Endothelial cell (in vitro differentiated cells): ENCODE results near the gene MARS1. TPM values are rescaled to one million over a fixed set of nuclear protein-coding genes. Genes with fewer than 3 reads are reported as not detected.

ENCODE experiments used
- DNase-seq: peaks from one replicate; pipeline ENCODE4 v3.0.0; 2021; ENCODE audit warnings: low spot score
- H3K27ac Mint-ChIP-seq: one replicate; pipeline ENCODE4 v1.8.0; 2021; ENCODE audit warnings: mixed read lengths, inconsistent platforms; ENCODE audit not compliant: unreplicated experiment
- H3K27me3 Mint-ChIP-seq: one replicate; pipeline ENCODE4 v1.8.0; 2021; ENCODE audit warnings: mild to moderate bottlenecking, moderate library complexity, mixed read lengths, inconsistent platforms; ENCODE audit not compliant: unreplicated experiment
- H3K36me3 Mint-ChIP-seq: one replicate; pipeline ENCODE4 v1.8.0; 2021; ENCODE audit warnings: mild to moderate bottlenecking, low read depth, mixed read lengths, inconsistent platforms; ENCODE audit not compliant: unreplicated experiment
- H3K4me1 Mint-ChIP-seq: one replicate; pipeline ENCODE4 v1.8.0; 2021; ENCODE audit warnings: mild to moderate bottlenecking, mixed read lengths, inconsistent platforms; ENCODE audit not compliant: unreplicated experiment
- H3K4me3 Mint-ChIP-seq: one replicate; pipeline ENCODE4 v1.8.0; 2021; ENCODE audit warnings: mild to moderate bottlenecking, mixed read lengths, inconsistent platforms; ENCODE audit not compliant: unreplicated experiment
- H3K9me3 Mint-ChIP-seq: one replicate; pipeline ENCODE4 v1.8.0; 2021; ENCODE audit warnings: mixed read lengths, inconsistent platforms; ENCODE audit not compliant: unreplicated experiment
- total RNA-seq: library from RNA; stranded (reverse); fragmentation: NEBNext Ultra II Directional; extraction: Animal tissue kit (Norgen Biotek cat#: 25700); gene quantifications from one replicate; pipeline ENCODE4 v1.2.1, GENCODE V29; 2021; ENCODE audit not compliant: unreplicated experiment
- TF ChIP-seq, protein P1 (sequence below): fragments of 200-600 bp; sonication (generic); IDR thresholded peaks from one replicate; pipeline ENCODE4 v1.5.0; 2021; ENCODE audit warnings: antibody characterized with exemption; ENCODE audit not compliant: unreplicated experiment

Gene MARS1
- total RNA-seq, 1 donor from 2014 or later, result 183 TPM

DNA sequence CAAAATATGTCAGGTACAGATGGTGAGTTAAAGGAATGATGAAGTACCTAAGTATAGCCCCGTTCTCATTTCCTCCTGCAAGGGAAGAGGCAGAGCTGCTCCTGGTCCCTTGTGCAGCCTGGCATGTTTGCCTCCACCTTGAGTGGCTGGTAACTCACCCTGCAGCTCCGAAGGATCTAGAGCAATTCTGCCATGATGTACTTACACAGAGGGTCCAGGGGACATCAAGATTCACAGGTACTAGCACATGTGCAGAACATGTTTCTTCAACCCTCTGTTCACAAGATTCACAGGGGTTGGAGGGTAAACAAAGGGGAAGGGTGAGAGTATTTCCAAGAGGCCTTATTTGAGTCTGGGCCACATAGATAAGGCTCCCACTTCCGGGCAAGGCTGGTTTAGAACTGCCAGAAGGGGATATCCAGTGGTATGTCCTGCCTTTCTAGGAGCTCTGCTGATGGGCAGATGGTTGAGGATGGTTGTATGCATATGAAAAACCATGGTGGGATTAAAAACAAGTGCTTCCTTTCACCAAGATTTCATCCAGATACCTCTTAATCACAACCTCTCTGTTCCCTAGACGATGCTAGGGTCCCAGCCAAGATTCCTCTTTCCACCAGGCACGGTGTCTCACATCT is 51.4 kb downstream of the MARS1 start:
- TF ChIP-seq, protein P1, sequence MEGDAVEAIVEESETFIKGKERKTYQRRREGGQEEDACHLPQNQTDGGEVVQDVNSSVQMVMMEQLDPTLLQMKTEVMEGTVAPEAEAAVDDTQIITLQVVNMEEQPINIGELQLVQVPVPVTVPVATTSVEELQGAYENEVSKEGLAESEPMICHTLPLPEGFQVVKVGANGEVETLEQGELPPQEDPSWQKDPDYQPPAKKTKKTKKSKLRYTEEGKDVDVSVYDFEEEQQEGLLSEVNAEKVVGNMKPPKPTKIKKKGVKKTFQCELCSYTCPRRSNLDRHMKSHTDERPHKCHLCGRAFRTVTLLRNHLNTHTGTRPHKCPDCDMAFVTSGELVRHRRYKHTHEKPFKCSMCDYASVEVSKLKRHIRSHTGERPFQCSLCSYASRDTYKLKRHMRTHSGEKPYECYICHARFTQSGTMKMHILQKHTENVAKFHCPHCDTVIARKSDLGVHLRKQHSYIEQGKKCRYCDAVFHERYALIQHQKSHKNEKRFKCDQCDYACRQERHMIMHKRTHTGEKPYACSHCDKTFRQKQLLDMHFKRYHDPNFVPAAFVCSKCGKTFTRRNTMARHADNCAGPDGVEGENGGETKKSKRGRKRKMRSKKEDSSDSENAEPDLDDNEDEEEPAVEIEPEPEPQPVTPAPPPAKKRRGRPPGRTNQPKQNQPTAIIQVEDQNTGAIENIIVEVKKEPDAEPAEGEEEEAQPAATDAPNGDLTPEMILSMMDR, result no peak
- H3K4me3 Mint-ChIP-seq, result no peak overlapping the region
- peak overlapping the region; percentile 30 for H3K27ac Mint-ChIP-seq
- no peaks in the 10 kb centered on the region for H3K9me3 Mint-ChIP-seq
- peaks cover 15% of the 10 kb centered on the region for H3K4me1 Mint-ChIP-seq
- DNase-seq, result no peak
- peaks cover 5% of the 10 kb centered on the region for H3K27me3 Mint-ChIP-seq
- peaks cover 37% of the 10 kb centered on the region for H3K36me3 Mint-ChIP-seq

- no peak overlapping the region for H3K4me3 Mint-ChIP-seq
- no peak for DNase-seq
- TF ChIP-seq, protein P1, result no peak
- H3K9me3 Mint-ChIP-seq, result no peaks in the 10 kb centered on the region
- H3K27me3 Mint-ChIP-seq, result peaks cover 2% of the 10 kb centered on the region
- no peak overlapping the region for H3K27ac Mint-ChIP-seq
- H3K4me1 Mint-ChIP-seq, result peaks cover 22% of the 10 kb centered on the region
- peaks cover 26% of the 10 kb centered on the region for H3K36me3 Mint-ChIP-seq
Observed at GRCh38 chr12:57541001-57541400, 53.1 kb downstream of the MARS1 start.

DNA sequence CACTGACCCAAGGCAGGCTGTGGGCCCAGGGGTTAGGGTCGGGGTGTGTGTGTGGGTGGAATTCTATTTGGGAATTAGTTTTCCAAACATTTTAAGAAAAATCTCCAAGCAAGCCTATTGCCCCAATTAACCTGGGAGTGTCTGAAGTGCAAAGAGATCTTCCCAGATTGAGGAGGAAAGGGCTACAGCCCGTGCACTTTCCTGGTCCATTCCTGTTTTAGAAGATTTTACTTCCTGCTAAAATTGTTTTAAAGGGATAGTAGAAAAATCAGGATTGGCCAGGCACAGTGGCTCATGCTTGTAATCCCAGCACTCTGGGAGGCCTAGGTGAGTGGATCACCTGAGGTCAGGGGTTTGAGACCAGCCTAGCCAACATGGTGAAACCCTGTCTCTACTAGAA is 53.8 kb downstream of the MARS1 start:
- no peak overlapping the region for H3K4me3 Mint-ChIP-seq
- TF ChIP-seq, protein P1, result no peak
- H3K4me1 Mint-ChIP-seq, result peaks cover 28% of the 10 kb centered on the region
- no peak for DNase-seq
- peaks cover 26% of the 10 kb centered on the region for H3K36me3 Mint-ChIP-seq
- H3K27ac Mint-ChIP-seq, result no peak overlapping the region
- H3K9me3 Mint-ChIP-seq, result no peaks in the 10 kb centered on the region
- H3K27me3 Mint-ChIP-seq, result peaks cover 3% of the 10 kb centered on the region

- no peak for DNase-seq
- Mint-ChIP-seq H3K9me3 (no peaks in the 10 kb centered on the region), H3K27me3 (peaks cover 3% of the 10 kb centered on the region), H3K36me3 (peaks cover 11% of the 10 kb centered on the region), H3K27ac (peak overlapping the region; percentile 9), H3K4me3 (no peak overlapping the region), H3K4me1 (peaks cover 23% of the 10 kb centered on the region)
- TF ChIP-seq, protein P1, result no peak
Observed at GRCh38 chr12:57543581-57543980, 55.7 kb downstream of the MARS1 start.

DNA sequence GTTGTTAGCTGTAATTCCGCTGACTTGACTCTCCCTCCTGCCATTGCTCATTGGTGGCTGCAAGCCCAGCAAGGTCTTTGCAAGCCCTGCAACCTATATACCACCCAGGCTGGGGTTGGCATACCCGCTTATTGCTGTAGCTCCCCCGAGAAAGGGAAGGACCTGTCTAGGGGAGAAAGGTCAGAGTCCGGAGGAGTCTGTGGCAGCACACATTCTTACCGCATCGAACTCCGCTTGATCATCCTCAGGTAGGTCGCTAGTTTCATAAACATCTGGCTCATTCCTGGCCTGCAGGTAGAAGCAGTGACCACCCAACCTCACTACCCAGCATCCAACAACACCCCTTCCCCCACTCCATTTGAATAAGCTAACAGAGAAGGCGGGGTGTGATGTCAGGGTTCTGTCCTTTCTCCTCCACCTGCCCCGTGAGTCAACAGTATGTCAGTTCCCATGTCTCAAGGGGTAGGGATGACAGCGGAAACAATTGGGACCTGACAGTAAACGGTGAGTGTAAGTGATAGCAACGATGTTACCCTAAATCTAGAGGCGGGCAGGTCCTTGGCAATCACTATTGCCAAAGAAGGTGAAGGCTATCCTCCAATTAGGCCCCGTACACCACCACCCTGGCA is 58.1 kb downstream of the MARS1 start:
- DNase-seq, result no peak
- TF ChIP-seq, protein P1, result no peak
- peak overlapping the region; percentile 97 for H3K27ac Mint-ChIP-seq
- H3K4me3 Mint-ChIP-seq, result peak overlapping the region; percentile 100
- peaks cover 10% of the 10 kb centered on the region for H3K27me3 Mint-ChIP-seq
- H3K36me3 Mint-ChIP-seq, result peaks cover 3% of the 10 kb centered on the region
- no peaks in the 10 kb centered on the region for H3K9me3 Mint-ChIP-seq
- H3K4me1 Mint-ChIP-seq, result peaks cover 26% of the 10 kb centered on the region
